HG03045 (cell line): ENCODE results near the gene ITGA5.

ENCODE experiments used
- ATAC-seq: cut with Tn5 transposase; IDR thresholded peaks from one replicate; pipeline ENCODE4 v1.9.1; 2021; ENCODE audit warnings: mild to moderate bottlenecking, moderate library complexity; ENCODE audit not compliant: unreplicated experiment

Gene ITGA5

DNA sequence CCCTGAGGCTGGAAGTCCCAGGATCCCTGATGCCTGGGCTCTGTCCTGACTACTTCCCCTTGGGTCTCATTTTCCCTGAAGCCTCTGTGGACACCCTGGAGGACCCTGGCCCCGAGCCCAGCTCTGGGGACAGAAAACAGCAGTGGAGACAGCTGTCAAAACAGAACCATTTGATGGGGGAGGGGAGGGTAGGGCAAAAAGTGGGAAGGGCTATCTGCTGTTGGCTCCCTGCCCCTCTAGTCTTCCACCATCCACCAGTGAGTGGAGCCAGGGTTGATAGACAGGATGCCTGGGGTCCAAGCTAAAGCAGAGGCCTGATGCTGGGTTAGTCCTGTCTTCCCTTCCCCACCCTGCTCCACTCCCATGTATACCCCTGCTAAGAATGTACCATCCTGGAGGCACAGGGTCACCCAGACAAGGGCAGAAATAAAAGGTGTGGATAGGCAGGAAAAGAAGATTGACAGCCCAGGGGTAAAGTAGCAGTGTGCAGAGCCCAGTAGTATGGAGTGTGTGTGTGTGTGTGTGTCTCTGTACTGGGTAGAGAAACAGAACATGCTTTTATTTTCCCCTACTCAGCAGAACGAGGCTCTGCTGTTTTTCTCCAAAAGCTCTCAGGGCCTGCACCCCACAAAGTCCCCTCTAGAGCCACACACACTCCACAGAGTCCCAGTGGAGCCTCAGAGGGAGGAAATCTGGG, 44.4 kb downstream of the ITGA5 start:
- ATAC-seq = no peak

DNA sequence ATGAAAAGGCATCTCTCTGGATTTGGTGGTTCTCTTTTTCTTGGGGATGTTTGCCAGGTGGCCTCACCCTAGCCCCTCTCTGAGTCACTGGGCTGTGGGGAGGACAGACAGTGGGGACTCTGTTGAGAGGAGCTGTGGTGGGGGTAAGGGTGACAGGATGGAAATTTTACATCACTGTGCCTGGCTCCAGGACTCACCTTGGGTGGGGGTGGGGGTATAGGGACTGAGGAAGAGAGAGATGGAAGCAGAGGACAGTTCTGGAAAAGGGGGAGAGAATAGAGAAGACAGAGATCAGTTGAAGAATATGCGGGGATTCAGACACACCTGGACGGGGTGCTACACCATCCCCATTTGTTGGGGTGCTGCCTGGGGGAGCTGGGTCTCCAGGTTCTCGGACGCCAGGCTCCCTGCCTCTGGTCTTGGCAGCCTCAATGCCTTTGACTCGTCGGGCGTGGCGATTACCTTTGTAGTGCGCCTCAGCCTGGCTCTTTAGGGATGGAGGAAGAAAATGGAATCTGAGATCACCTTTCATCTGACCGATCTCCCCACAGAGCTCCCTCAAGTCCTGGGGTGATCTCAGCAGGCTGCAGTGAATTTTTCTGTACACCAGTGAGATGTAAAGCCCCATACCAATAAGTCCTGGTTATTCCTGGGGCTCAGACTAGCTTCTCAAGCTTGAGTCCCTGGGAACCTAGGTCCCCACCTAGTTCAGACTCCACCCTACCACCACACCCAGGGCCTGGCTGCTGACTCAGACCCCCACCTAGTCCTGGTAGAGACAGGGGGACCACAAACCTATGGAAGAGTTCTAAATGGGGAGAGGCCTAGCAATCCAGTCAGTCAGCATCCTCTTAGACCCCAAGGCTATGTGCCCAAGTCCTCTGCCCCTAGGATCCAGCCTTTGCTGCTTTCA, 45.2 kb downstream of the ITGA5 start:
- ATAC-seq = no peak

DNA sequence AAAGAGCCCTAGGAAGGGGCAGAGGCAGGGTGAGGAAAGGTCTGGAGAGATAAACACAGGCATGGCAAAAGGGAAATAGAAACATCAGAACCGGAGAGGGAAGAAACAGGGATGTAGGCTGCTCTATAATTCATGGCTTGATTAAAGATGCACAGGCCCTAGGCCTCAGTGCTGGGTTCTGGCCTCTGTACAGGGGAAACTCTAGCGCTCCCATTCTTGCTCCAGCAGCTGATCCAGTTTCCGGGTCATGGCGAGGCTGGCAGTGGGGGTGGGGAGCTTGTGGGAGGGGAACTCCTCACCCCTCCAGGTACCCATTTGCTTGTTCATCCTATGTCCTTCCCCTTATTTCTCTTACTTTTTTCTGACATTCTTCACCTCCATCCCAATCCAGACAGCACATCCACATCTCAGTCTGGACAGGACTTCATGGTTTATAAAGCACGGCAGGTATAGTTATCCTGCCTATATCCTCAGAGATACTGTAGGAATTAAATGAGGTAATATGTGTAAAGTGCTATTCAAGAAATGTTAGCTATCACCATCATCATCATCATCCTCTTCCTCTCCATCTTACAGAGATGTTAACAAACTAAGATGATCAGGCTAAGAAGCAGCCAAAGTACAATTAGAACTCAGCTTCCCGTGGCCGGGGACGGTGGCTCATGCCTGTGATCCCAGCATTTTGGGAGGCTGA, 46.8 kb downstream of the ITGA5 start:
- no peak for ATAC-seq

DNA sequence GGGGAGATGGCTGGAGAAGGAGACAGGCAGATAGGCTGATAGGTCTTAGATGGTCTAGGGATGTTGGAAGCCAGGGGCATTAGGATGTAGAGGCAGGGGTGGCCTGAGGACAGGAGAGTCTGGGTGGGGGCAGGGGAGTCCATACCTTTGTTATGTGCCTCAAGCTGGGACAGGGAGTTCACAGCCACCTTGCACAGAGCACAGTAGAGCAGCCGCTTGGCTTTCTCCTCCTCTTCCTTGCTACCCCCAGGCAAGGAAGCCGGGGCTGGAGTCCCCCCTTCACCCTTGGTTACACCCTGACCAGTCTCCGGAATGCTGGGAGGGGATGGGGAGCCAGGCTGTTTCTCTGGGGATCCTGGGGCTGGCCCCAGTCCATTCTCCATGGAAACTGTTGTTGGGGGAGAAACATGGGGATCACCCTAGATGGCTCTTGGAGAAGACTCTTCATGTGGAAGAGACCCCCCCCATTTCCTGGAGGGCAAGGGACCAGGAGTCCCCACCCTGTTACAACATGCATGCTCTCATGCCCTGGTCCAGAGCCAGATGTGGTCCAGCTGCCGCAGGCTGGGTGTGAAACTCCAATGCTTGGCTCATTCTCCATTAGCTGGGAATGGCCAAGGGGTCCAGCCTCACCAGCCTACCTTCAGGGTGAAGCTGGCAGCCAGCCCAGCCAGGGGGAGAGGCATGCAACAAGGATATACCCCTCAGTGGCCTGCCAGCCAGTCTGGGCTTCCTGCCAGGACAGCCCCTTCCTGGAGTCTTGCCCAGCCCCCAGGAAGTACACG, 47.5 kb downstream of the ITGA5 start:
- no peak for ATAC-seq

DNA sequence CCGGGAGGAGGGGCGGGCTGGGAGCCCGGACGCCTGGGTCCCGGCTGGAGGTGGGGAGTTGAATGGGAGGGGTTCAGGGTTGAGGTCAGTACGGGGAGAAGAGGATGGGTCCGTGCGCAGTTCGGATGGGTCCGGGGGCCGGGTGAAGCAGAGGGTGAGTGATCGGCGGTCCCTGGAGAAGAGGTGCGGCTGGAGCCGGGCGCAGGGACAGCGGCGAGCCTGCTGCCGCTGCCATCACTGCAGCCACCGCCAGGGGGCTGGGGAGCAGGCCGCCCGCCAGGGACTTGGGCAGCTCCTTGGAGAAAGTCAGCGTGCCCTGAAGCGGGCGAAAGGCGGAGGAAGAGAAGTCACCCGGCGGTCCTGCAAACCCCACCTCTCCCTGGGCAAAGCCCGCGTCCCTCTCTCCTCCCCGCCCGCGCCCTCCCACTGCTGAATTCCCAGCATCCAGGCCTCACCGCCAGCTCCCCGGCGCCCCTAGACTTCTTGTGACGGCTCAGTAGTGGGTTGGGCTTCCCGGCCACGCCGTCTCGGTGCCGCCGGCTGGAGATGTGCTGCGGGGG, 48.8 kb downstream of the ITGA5 start:
- ATAC-seq = no peak

DNA sequence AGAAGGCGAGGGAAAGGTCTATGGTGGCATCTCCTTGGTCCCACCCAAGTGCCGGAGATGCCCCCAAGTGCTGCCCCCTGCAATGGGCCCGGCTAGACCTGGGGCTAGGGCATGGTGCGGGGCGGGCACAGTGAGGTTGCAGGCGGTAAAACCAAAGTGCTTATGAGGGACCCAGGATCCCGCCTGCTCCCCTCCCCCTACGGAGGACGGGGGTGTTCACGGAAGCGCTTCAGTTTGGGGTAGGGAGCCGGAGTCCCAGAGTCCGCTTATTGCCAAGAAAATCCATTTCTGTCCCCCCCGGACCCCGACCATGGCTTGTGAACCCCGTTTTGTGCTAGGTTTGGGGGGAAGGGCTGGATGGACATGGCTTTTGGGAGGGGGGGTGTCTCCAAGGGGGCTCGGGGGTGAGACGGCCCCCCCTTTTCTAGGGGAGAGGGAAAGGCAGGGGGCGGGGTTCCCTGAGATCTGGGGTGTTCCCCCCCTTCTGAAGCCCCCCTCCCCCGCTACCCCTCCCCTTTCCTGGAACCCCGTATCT, 49.4 kb downstream of the ITGA5 start:
- ATAC-seq = no peak

DNA sequence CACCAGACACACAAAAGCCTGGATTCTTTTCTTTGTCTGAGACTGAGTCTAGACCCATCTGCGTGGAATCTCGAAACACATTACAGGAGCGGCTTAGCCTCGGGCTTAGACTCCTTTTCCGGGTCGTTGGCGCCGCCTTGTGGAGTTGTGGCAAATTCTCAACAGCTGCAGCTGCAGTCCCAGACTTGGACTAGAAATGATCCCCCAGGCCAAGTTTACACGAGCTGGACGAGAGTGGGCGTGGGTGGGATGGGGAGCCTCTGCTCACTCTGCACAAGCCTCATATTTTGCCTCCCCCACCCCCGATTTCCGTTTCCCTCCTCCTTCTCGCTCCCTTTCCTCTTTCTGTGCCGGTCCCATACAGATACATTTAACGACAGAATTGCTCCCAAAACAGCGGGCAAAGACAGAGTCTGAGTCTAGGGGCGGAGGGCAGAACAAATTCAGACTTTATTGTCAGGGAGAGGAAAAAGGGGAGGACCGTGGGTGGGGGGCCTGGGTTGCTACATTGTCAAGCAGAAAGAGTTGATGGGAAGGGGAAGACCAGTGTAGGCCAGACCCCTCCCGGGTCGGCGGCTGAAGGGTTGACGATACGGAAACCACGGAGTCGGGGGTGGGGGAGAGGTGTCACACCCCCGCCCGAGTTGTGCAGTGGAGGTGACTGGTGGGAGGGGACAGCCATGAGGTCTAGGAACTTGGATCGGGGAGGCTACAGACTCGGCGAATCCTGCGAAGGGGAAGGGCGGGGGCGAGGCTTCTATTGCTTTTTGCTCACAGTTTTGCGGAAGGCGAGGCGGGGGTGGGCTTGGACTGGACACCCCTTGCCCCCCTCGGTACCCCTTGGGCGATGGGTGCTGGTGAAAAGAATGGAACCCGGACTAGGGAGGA, 50.1 kb downstream of the ITGA5 start:
- peak; percentile 68 for ATAC-seq

DNA sequence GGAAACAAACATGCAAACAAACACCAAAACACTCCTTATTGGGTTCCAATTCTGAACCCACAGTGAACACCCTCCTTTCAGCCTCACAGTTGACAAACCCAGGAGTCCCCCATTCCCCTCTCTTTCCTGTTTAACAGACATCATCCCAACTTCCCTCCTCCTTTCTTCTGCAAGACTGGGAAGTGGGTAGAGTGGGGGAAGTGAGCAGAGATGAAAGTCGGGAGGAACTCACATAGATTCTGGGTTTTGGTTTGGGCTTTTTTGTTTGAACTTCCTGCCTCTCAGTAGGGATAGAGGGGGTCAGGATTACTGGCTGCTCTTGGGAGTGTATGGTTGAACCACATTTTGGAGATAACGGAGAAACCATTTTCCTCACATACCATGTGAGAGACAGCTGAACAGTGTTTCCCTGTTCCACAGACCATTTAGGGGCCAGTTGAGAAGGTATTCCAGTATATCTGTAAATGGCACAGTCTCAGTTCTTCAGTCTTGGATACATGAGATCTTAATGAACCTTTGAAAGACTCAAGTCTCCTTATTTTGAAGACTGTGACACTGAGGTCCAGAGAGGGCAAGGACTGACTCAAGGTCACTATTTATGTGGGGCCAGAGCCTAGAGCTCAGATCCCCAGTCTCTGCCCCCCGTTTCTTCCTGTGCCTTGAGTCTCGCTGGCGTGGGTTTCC, 50.9 kb downstream of the ITGA5 start:
- no peak for ATAC-seq

DNA sequence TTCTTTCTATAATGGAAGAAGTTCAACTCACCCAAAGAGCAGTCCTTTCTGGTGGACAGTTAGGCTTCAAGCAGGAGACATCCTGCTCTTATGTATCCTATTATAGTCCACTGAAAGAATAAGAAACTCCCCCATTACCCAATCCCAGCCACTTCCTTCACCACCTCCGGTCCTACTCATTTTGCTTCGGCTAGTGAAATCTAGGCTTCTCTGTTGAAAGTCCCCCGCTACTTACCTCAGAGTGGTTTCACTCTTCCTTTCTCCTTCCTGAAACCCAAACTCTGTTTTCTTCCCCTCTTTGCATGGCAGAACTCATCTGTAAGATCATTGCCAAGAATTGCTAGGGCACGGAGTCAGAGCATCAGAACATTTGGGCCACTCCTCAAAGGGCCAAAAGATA, 54.7 kb downstream of the ITGA5 start, which contains the start of gene GPR84:
Gene GPR84 (minus strand): TSS at position 74 of the 400 bp plus-strand sequence. CDS start 635 bp downstream, outside the sequence.
- no peak for ATAC-seq

DNA sequence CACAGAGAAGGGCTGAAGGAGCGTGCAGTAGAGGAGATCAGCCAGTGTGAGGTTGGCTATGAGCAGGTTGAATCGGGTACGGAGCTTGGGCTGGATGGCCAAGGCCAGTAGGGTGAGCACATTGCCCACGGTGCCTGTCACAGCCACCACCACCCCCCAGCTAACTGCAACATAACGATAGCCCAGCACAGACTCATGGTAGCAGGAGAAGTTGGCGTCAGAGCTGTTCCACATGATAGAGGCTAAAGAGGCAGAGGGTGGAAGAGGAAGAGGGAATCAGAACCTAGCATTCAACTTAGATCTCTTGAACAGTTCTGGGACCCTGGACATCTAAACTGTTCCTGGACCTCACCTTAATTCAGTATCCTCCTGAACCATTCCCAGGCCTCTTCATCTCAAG, 55.4 kb downstream of the ITGA5 start:
- ATAC-seq = no peak

DNA sequence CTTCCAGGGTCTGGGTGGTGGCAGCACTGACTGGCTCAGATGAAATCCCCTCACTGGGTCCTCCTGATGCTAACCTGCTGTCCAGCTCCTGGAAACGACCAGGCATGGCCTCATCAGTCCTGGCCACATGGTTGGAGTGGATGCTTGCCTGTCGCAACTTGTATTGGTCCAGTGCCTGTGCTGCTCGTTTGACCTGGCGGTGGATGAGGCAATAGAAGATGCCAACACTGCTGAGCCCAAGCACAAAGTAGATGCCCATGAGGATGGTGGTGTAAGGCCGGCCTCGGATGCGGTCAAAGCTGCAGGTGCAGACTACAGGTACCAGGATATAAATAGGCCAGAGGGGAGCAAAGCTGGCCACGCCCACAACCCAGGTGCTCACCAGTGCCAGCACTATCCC, 56.0 kb downstream of the ITGA5 start:
- no peak for ATAC-seq

DNA sequence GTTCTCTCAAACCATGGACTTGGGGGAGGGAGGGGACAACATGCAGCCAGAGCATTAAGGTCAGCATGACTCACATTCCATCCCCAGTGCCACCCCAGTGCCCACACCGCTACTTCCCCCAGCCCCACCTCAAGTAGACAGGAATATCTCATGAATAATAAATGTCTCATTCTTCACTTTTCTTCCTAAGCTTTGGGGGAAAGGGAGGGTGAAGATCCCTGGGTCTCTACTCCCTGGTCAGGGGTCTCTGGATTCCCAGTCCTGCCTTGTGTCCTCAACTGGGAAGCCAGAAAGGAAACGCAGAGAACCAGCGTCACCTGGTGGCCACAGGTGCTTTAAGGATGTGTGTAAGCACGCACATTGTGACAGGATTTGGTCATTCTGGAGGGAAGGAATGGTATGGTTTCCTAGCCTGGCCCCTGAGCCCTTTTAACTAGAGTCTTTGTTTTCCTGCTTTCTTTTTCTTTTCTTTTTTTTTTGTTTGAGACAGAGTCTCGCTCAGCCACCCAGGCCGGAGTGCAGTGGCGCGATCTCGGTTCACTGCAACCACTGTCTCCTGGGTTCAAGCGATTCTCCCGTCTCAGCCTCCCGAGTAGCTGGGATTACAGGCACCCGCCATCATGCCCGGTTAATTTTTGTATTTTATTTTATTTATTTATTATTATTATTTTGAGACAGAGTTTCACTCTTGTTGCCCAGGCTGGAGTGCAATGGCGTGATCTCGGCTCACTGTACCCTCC, 58.2 kb downstream of the ITGA5 start:
- no peak for ATAC-seq

DNA sequence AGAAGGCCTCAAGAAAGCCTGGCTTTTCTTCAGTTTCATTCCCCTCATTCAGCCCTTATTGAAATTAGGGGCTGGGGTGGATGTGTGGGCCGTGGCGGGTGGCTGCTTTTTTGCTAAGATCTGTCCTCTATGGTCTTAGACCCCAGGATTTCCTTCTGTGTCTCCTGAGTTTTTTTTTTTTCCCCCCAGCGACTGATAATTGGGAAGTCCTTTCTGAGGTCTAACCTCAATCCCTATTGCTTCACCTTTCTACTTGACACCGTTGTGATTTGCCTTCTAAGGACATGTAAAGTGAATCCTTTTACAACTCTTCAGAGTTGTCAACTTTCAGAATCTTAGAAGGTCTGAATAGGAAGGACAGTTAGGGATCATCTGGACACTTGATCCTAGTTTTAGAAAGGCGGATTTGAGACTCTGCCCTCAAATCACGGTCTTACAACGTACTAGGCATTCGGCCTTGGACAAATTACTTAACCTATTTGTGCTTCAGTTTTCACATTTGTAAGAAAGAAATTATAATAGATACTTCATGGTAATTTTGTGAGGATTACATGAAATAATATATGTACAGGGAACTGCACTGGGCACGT, 59.2 kb downstream of the ITGA5 start:
- ATAC-seq = no peak

DNA sequence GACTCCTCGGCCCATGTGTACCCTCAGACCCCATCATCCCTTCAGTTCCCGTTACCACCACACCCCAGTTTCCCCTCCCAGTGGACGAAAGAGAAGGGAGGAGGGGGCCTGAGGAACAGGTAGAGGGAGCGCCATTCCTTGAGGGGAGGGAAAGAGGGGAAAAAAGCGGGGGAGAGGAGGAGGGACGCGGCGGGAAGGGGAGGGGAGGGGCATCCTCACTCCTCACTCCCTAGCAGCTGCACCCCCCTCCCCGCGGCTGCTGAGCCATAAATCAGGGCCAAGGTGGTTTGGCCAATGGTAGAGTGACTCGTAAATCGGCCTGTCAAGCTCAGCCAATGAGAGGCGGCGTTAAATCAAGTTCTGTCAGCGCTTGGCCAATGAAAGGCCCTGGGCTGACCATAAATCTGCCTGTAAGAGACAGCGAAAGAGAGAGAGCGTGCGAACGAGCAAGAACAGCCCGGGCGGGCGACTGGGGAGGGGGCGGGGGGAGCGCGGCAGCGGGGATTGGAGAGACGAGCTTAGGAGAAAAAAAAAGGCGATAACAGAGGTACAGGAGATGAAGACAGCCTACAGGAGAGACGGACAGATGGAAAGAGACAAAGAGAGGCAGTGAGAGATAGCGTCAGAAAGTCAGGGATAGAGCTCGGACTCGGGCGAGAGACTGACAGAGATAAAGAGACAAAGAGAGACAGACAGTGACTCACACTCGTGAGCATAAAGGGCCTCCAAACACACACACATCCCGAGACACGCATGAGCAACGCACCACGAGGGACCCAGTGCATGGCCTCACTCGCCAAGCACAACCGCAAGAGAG, 59.9 kb downstream of the ITGA5 start:
- ATAC-seq = peak; percentile 97

DNA sequence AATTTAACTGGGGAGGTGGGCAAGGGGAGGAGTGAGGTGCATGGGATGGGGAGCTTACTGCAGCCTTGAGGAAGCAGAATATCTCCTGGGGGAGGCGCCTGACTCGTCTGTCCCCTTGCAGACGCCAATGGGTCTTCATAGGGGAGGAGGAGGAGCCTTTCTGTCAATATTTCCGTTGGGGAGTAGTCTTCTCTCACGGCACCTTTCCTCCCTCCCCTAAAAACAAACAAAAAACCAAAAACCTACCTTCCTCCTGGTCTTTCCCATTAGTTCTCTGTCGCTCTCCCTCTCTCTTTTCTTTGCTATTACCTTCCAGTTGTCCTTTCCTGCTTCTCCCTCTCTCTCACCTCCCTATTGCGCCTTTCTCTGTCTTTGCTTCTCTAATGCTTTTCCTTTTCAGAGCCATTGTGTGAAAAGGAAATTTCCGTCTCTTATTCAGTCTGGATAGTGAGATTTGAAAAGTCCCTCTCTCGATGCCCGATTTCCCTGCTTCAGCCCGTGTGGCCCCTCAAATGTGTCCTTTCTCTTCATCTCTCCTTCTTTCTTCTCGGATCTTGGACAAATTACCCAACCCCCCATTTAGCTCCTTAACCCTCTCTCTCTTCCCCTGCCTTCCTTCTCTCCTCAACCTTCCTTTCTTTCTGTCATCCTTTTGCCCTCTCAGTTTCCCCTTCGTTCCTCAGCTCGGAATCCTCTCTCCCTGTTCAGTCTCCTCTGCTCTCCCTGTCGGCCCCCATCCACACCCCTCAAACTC, 60.7 kb downstream of the ITGA5 start:
- no peak for ATAC-seq
